ENCODE measurements around the gene NDRG3.

GRCh38 chr20:36628076-36628475 lies 117.8 kb downstream of the NDRG3 start:
- TF ChIP-seq POLR2A (IDR thresholded peaks at IDR 0.05) (no peak), CTCF (IDR thresholded peaks at IDR 0.05) (no peak)
